ENCODE results near the gene TTF1. TPM values are rescaled to one million over a fixed set of nuclear protein-coding genes. Genes with fewer than 3 reads are reported as not detected.
"Not testable (repeated sequence)": the region's sequence is repeated elsewhere in the genome, so short reads cannot be mapped to it uniquely, and the experiment has no call there.

Gene TTF1
- polyA plus RNA-seq, 1 experiment: 10.0 TPM

DNA sequence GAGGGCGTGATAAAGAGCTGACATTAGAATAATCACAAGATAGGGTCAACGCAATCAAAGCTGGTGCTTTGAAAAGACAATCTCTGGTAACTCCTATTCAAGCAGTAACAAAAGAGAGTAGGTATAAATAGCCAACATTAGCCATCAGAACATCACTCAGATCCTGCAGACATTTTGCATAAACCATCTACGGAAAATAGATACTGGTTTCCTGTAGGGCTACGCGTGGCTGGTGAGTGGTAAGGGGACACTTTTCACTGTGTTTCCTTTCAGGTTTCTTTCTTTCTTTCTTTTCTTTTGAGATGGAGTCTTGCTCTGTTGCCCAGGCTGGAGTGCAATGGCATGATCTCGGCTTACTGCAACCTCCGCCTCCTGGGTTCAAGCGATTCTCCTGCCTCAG lies 22.3 kb downstream of the TTF1 start:
- H3K27ac ChIP-seq (ENCODE audit: low read depth, low read length): no peak overlapping the region
- H3K27me3 ChIP-seq (ENCODE audit: control insufficient read depth, insufficient read depth, low read length): no peaks in the 10 kb centered on the region
- H3K9me3 ChIP-seq (ENCODE audit: control insufficient read depth, insufficient read depth, low read length): no peaks in the 10 kb centered on the region
- TF ChIP-seq, protein P1, sequence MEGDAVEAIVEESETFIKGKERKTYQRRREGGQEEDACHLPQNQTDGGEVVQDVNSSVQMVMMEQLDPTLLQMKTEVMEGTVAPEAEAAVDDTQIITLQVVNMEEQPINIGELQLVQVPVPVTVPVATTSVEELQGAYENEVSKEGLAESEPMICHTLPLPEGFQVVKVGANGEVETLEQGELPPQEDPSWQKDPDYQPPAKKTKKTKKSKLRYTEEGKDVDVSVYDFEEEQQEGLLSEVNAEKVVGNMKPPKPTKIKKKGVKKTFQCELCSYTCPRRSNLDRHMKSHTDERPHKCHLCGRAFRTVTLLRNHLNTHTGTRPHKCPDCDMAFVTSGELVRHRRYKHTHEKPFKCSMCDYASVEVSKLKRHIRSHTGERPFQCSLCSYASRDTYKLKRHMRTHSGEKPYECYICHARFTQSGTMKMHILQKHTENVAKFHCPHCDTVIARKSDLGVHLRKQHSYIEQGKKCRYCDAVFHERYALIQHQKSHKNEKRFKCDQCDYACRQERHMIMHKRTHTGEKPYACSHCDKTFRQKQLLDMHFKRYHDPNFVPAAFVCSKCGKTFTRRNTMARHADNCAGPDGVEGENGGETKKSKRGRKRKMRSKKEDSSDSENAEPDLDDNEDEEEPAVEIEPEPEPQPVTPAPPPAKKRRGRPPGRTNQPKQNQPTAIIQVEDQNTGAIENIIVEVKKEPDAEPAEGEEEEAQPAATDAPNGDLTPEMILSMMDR (IDR thresholded peaks at IDR 0.05; ENCODE audit: low read depth, low read length): no peak
- CTCF ChIA-PET: no interaction called here
- DNase-seq (ENCODE audit: low read depth, low spot score): no peak
- no peak overlapping the region for H3K4me3 ChIP-seq (ENCODE audit: low read depth, low read length)
- POLR2A ChIA-PET: interaction anchor here (0.5 kb wide), 1 partner anchor 8 kb away, joined by 3 read pairs; no protein-coding TSS in a partner anchor

GRCh38 chr9:132383462-132383883 lies 23.2 kb downstream of the TTF1 start:
- H3K27ac ChIP-seq (ENCODE audit: low read depth, low read length): no peak overlapping the region
- no peak for DNase-seq (ENCODE audit: low read depth, low spot score)
- ChIA-PET CTCF (no interaction called here), POLR2A (no interaction called here)
- TF ChIP-seq, protein P1 (IDR thresholded peaks at IDR 0.05; ENCODE audit: low read depth, low read length): no peak
- no peaks in the 10 kb centered on the region for H3K27me3 ChIP-seq (ENCODE audit: control insufficient read depth, insufficient read depth, low read length)
- no peak overlapping the region for H3K4me3 ChIP-seq (ENCODE audit: low read depth, low read length)
- H3K9me3 ChIP-seq (ENCODE audit: control insufficient read depth, insufficient read depth, low read length): no peaks in the 10 kb centered on the region

DNA sequence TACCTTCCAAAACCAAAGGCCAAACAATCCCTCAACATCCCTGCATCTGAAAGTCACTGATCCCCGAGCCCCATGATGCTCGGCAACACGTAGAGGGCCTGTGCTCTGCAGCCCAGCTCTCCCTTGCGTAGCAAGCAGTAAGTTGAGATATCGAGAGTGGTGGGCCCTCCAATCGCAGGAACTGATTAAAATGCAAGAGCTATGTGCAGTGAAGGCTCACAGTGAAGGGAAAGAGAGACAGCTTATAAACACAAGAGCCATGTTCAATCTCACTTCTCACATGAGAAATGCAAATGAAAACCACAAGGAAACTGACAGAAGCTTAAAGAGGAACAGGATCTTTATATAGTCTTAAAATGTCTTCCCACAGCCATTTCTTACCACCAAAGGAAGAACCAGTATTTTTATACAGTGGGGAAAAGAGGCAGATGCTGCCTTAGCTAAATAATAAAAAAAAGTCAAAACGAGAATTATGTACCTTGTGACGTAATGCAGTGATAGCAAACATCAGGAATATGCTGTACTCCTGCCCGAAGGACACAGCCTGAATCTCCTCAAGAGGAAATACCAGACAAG lies 24.6 kb downstream of the TTF1 start:
- TF ChIP-seq, protein P1 (IDR thresholded peaks at IDR 0.05; ENCODE audit: low read depth, low read length): no peak
- Histone ChIP-seq H3K27me3 (ENCODE audit: control insufficient read depth, insufficient read depth, low read length) (no peaks in the 10 kb centered on the region), H3K4me3 (ENCODE audit: low read depth, low read length) (no peak overlapping the region), H3K9me3 (ENCODE audit: control insufficient read depth, insufficient read depth, low read length) (no peaks in the 10 kb centered on the region), H3K27ac (ENCODE audit: low read depth, low read length) (no peak overlapping the region)
- ChIA-PET POLR2A (no interaction called here), CTCF (interaction anchor here (0.6 kb wide), 1 partner anchor 590 kb away, joined by 3 read pairs; no protein-coding TSS in a partner anchor)
- no peak for DNase-seq (ENCODE audit: low read depth, low spot score)

DNA sequence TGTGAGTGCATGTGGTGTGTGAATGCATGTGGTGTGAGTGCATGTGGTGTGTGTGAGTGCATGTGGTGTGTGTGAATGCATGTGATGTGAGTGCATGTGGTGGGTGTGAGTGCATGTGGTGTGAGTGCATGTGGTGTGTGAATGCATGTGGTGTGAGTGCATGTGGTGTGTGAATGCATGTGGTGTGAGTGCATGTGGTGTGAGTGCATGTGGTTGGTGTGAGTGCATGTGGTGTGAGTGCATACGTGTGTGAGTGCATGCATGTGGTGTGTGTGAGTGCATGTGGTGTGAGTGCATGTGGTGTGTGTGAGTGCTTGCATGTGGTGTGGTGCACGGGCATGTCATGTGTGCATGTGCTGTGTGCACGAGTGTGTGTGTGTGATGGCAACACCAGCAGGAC lies 28.2 kb downstream of the TTF1 start:
- H3K27me3 ChIP-seq (ENCODE audit: control insufficient read depth, insufficient read depth, low read length); H3K27ac ChIP-seq (ENCODE audit: low read depth, low read length); H3K9me3 ChIP-seq (ENCODE audit: control insufficient read depth, insufficient read depth, low read length); POLR2A ChIA-PET; CTCF ChIA-PET; DNase-seq (ENCODE audit: low read depth, low spot score); H3K4me3 ChIP-seq (ENCODE audit: low read depth, low read length): not testable (repeated sequence)

DNA sequence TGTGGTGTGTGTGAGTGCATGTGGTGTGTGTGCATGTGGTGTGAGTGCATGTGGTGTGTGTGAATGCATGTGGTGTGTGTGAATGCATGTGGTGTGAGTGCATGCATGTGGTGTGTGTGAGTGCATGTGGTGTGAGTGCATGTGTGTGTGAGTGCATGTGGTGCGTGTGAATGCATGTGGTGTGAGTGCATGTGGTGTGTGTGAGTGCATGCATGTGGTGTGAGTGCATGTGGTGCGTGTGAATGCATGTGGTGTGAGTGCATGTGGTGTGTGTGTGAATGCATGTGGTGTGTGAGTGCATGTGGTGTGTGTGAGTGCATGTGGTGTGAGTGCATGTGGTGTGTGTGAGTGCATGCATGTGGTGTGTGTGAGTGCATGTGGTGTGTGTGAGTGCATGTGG lies 28.9 kb downstream of the TTF1 start:
- CTCF ChIA-PET; H3K27me3 ChIP-seq (ENCODE audit: control insufficient read depth, insufficient read depth, low read length); H3K9me3 ChIP-seq (ENCODE audit: control insufficient read depth, insufficient read depth, low read length); H3K27ac ChIP-seq (ENCODE audit: low read depth, low read length); H3K4me3 ChIP-seq (ENCODE audit: low read depth, low read length); DNase-seq (ENCODE audit: low read depth, low spot score); POLR2A ChIA-PET: not testable (repeated sequence)

DNA sequence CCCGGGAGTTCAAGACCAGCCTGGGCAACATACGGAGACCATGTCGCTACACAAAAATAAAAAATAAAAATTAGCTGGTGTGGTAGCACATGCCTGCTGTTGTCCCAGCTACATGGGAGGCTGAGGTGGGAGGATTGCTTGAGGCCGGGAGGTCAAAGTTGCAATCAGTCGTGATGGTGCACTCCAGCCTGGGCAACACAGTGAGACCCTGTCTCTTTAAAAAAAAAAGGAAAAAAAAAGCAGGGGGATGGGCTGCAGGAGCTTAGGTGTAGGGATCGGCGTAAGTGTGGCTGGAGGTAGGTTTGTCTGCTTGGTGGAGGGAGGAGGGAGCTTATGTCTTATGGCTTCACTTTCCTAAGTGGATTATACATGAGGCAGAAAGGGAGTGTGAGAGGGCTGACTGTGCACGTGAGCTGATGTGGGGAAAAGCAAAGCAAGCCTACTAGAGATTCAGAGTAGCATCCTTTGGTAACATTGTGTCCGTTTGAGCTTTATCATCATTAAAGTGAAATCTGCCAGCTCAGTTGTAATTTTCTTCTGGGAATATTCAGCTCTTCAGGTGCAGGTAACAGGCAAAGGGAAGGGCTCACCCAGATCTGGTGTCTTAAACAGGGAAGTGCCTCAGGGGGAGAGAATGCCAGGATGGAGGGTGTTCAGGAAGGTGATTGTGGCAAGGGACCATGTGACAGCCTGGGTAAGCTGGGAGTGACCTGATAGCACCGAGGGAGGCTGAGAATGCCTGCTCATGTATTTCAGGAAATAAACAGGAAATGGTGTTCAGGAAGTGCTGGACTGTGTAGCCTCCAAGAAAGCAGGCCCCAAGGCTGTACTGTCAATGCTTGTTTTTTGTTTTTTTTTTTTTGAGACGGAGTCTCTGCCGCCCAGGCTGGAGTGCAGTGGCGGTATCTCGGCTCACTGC lies 34.2 kb downstream of the TTF1 start:
- Histone ChIP-seq H3K27me3 (ENCODE audit: control insufficient read depth, insufficient read depth, low read length) (peaks cover 8% of the 10 kb centered on the region), H3K27ac (ENCODE audit: low read depth, low read length) (no peak overlapping the region), H3K9me3 (ENCODE audit: control insufficient read depth, insufficient read depth, low read length) (no peaks in the 10 kb centered on the region), H3K4me3 (ENCODE audit: low read depth, low read length) (no peak overlapping the region)
- TF ChIP-seq, protein P1 (IDR thresholded peaks at IDR 0.05; ENCODE audit: low read depth, low read length): no peak
- ChIA-PET CTCF (no interaction called here), POLR2A (no interaction called here)
- DNase-seq (ENCODE audit: low read depth, low spot score): no peak
